Neural cell (in vitro differentiated cells): ENCODE measurements around the gene ZNF644. TPM values are rescaled to one million over a fixed set of nuclear protein-coding genes. Genes with fewer than 3 reads are reported as not detected.

Experiments used
- H2AFZ ChIP-seq: fragments of 200-600, 300-800 bp; sonication (generic), shearing (Covaris generic); 2 replicates; pipeline ENCODE4 v1.6.0; 2014; ENCODE audit warnings: low read depth, mild to moderate bottlenecking, antibody characterized with exemption, low read length, moderate library complexity
- H3F3A ChIP-seq: fragments of 200-600 bp; shearing (Covaris generic); 2 replicates; pipeline ENCODE4 v1.6.1; 2016; ENCODE audit warnings: mild to moderate bottlenecking, moderate library complexity, mixed read lengths, antibody characterized with exemption, low read length; ENCODE audit not compliant: insufficient read depth, poor library complexity, severe bottlenecking
- H3K27ac ChIP-seq: fragments of 200-600, 300-800 bp; sonication (generic), shearing (Covaris generic); 2 replicates; pipeline ENCODE4 v1.5.1; 2014; ENCODE audit warnings: mild to moderate bottlenecking, low read length, moderate library complexity
- H3K27me3 ChIP-seq: fragments of 300-800, 200-600 bp; sonication (generic), shearing (Covaris generic); 2 replicates; pipeline ENCODE4 v1.6.0; 2014; ENCODE audit warnings: mild to moderate bottlenecking, low read depth, low read length, moderate library complexity; ENCODE audit not compliant: insufficient read depth
- H3K36me3 ChIP-seq: fragments of 300-800, 200-600 bp; sonication (generic), shearing (Covaris generic); 2 replicates; pipeline ENCODE4 v1.5.1; 2014; ENCODE audit warnings: mild to moderate bottlenecking, antibody characterized with exemption, low read length, moderate library complexity; ENCODE audit not compliant: insufficient read depth
- H3K4me2 ChIP-seq: fragments of 300-800, 200-600 bp; sonication (generic), shearing (Covaris generic); 2 replicates; pipeline ENCODE4 v1.6.0; 2014; ENCODE audit warnings: mild to moderate bottlenecking, low read length
- H3K4me3 ChIP-seq: fragments of 300-800, 200-600 bp; sonication (generic), shearing (Covaris generic); 2 replicates; pipeline ENCODE4 v1.5.1; 2014; ENCODE audit warnings: mild to moderate bottlenecking, low read length, moderate library complexity
- H3K79me2 ChIP-seq: fragments of 200-600 bp; shearing (Covaris generic); replicated peaks from 2 replicates; pipeline ENCODE4 v1.6.0; 2014; ENCODE audit warnings: mild to moderate bottlenecking, low read length, moderate library complexity; ENCODE audit not compliant: insufficient read depth
- H3K9ac ChIP-seq: fragments of 300-800, 200-600 bp; sonication (generic), shearing (Covaris generic); 2 replicates; pipeline ENCODE4 v1.6.1; 2016; ENCODE audit warnings: mild to moderate bottlenecking, low read length, mixed read lengths
- H3K9me2 ChIP-seq: fragments of 200-600 bp; shearing (Covaris generic); 2 replicates; pipeline ENCODE4 v1.6.1; 2016; ENCODE audit warnings: mild to moderate bottlenecking, low read length, mixed read lengths; ENCODE audit not compliant: insufficient read depth
- H3K9me3 ChIP-seq: fragments of 200-600, 300-800 bp; sonication (generic), shearing (Covaris generic); 2 replicates; pipeline ENCODE4 v1.6.1; 2016; ENCODE audit warnings: mild to moderate bottlenecking, mixed run types, low read length, moderate library complexity, mixed read lengths
- H4K20me1 ChIP-seq: fragments of 200-600 bp; shearing (Covaris generic); 2 replicates; pipeline ENCODE4 v1.6.1; 2016; ENCODE audit warnings: mild to moderate bottlenecking, mixed run types; ENCODE audit not compliant: insufficient read depth
- EP300 ChIP-seq: fragments of 450-650 bp; conservative IDR thresholded peaks from 2 replicates; pipeline ENCODE4 v1.6.1; 2014; ENCODE audit warnings: antibody characterized with exemption, mild to moderate bottlenecking, moderate library complexity; ENCODE audit not compliant: poor library complexity, severe bottlenecking
- EZH2 ChIP-seq: fragments of 200-600, 300-800 bp; shearing (Covaris generic), sonication (generic); IDR thresholded peaks from 2 replicates; pipeline ENCODE4 v1.6.1; 2014; ENCODE audit warnings: antibody characterized with exemption, low read length, borderline replicate concordance, mild to moderate bottlenecking; ENCODE audit not compliant: insufficient read depth, poor library complexity, severe bottlenecking
- MXI1 ChIP-seq: fragments of 450-650 bp; conservative IDR thresholded peaks from 2 replicates; pipeline ENCODE4 v1.6.1; 2014; ENCODE audit warnings: antibody characterized with exemption, mild to moderate bottlenecking; ENCODE audit not compliant: poor library complexity, severe bottlenecking
- POLR2AphosphoS5 ChIP-seq: IDR thresholded peaks from 2 replicates; pipeline ENCODE4 v1.6.1; 2012
- RAD21 ChIP-seq: fragments of 450-650 bp; conservative IDR thresholded peaks from 2 replicates; pipeline ENCODE4 v1.6.1; 2014; ENCODE audit warnings: antibody characterized with exemption, mild to moderate bottlenecking, moderate library complexity
- REST ChIP-seq: IDR thresholded peaks from 2 replicates; pipeline ENCODE4 v1.6.1; 2012; ENCODE audit warnings: borderline replicate concordance
- SMC3 ChIP-seq: fragments of 450-650 bp; conservative IDR thresholded peaks from 2 replicates; pipeline ENCODE4 v1.6.1; 2014; ENCODE audit warnings: antibody characterized with exemption, mild to moderate bottlenecking, moderate library complexity; ENCODE audit not compliant: poor library complexity
- TAF1 ChIP-seq: IDR thresholded peaks from 2 replicates; pipeline ENCODE4 v1.6.1; 2012; ENCODE audit warnings: low read depth
- polyA plus RNA-seq: library from polyadenylated mRNA; depleted of rRNA; stranded (reverse); fragments of >200 nt; gene quantifications from 2 replicates; pipeline ENCODE4 v1.2.3, GENCODE V29; 2014
- TF ChIP-seq, protein P1 (sequence below): fragments of 450-650 bp; IDR thresholded peaks from 2 replicates; pipeline ENCODE4 v1.5.1; 2014; ENCODE audit warnings: antibody characterized with exemption, mild to moderate bottlenecking, moderate library complexity; ENCODE audit not compliant: poor library complexity, severe bottlenecking

The ZNF644 gene
- polyA plus RNA-seq, 1 donor from 2014 or later = 71.7 TPM

DNA sequence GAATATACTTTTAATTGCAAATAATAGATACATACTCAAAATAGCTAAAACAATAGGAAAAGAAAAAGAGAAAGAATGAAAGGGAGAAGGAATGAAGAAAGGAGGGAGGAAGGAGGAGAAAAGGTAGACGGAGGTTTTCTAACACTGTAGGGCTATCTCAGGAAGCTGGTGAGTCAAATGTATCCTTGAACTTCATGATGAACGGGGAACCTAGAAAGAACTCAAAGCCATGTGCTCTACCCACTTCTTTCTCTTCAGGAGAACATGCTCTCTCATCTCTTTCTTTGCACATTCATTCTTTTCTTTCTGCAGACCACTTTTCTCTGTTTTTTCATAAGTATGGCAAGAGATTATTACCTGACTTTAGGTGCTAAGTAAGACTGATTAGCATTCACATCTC, 37.3 kb upstream of the ZNF644 start:
- no peak overlapping the region for H3K27ac ChIP-seq
- no peaks in the 10 kb centered on the region for H3K36me3 ChIP-seq
- no peaks in the 10 kb centered on the region for H3K9me3 ChIP-seq
- no peaks in the 10 kb centered on the region for H3K79me2 ChIP-seq
- TF ChIP-seq RAD21 (no peak), EZH2 (no peak), MXI1 (no peak), POLR2AphosphoS5 (no peak)
- H3K9me2 ChIP-seq = no peaks in the 10 kb centered on the region
- no peak overlapping the region for H3K4me2 ChIP-seq
- H3K9ac ChIP-seq = no peak overlapping the region
- no peaks in the 10 kb centered on the region for H4K20me1 ChIP-seq
- H3F3A ChIP-seq = no peaks in the 10 kb centered on the region
- no peak overlapping the region for H3K4me3 ChIP-seq
- H3K27me3 ChIP-seq = no peaks in the 10 kb centered on the region
- H2AFZ ChIP-seq = no peak overlapping the region

- no peak overlapping the region for H3K4me3 ChIP-seq
- H3K9ac ChIP-seq = no peak overlapping the region
- no peaks in the 10 kb centered on the region for H3K9me2 ChIP-seq
- no peaks in the 10 kb centered on the region for H3K79me2 ChIP-seq
- no peak for TF ChIP-seq EP300
- TF ChIP-seq SMC3 = no peak
- TF ChIP-seq, protein P1, sequence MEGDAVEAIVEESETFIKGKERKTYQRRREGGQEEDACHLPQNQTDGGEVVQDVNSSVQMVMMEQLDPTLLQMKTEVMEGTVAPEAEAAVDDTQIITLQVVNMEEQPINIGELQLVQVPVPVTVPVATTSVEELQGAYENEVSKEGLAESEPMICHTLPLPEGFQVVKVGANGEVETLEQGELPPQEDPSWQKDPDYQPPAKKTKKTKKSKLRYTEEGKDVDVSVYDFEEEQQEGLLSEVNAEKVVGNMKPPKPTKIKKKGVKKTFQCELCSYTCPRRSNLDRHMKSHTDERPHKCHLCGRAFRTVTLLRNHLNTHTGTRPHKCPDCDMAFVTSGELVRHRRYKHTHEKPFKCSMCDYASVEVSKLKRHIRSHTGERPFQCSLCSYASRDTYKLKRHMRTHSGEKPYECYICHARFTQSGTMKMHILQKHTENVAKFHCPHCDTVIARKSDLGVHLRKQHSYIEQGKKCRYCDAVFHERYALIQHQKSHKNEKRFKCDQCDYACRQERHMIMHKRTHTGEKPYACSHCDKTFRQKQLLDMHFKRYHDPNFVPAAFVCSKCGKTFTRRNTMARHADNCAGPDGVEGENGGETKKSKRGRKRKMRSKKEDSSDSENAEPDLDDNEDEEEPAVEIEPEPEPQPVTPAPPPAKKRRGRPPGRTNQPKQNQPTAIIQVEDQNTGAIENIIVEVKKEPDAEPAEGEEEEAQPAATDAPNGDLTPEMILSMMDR = no peak
- TF ChIP-seq RAD21 = no peak
- TF ChIP-seq MXI1 = no peak
- TF ChIP-seq TAF1 = no peak
- no peak for TF ChIP-seq POLR2AphosphoS5
- no peak for TF ChIP-seq REST
- no peak for TF ChIP-seq EZH2
- H3K27me3 ChIP-seq = no peaks in the 10 kb centered on the region
- H3K27ac ChIP-seq = no peak overlapping the region
- H3K9me3 ChIP-seq = no peaks in the 10 kb centered on the region
- H3K36me3 ChIP-seq = no peaks in the 10 kb centered on the region
- no peak overlapping the region for H2AFZ ChIP-seq
- no peaks in the 10 kb centered on the region for H4K20me1 ChIP-seq
- no peaks in the 10 kb centered on the region for H3F3A ChIP-seq
- no peak overlapping the region for H3K4me2 ChIP-seq
These were observed 35.9 kb upstream of the ZNF644 start for GRCh38 chr1:91057784-91058183.
